Adrenal gland (tissue), 5 donors: ENCODE results near the gene IL4R.

Experiments
- POLR2A ChIP-seq, 2 donors: fragments of 450-650 bp; IDR thresholded peaks; one replicate each; pipeline ENCODE4 v1.6.1; 2017; ENCODE audit warnings: antibody characterized with exemption in 2 of 2, mild to moderate bottlenecking in 2 of 2, moderate library complexity in 1 of 2
- TF ChIP-seq, protein P1 (sequence below), 6 experiments: fragments of 450-650 bp in 4 of 6; fragments of 200-600 bp in 2 of 6; sonication (generic) in 1 of 6; IDR thresholded peaks; 1 replicate in 5 of 6; 2 replicates in 1 of 6; pipeline versions ENCODE4 v1.5.1 to v1.8.0; 2016 to 2021; ENCODE audit warnings: antibody characterized with exemption in 6 of 6, mild to moderate bottlenecking in 2 of 6, moderate library complexity in 1 of 6
- donor health status: DM: no; HTN: no; CAD: no.

DNA sequence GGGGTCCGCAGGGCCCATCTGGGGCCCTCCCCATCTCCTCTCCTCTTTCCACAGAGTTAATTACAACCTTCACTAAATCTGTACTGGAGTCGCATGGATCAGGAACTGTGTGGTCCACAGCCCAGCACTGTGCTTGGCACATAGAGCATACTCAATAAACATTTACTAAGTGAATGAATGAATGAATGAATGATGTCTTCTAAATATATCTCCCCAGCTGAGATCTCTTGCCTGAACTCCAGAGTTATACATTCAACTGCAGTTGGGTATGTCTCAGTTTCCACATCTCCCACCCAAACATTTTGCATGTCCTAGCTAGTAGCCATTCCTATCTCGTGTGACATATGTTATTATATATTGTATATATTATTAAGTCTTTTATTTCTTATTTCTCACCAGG, 59.5 kb downstream of the IL4R start:
- TF ChIP-seq, protein P1, sequence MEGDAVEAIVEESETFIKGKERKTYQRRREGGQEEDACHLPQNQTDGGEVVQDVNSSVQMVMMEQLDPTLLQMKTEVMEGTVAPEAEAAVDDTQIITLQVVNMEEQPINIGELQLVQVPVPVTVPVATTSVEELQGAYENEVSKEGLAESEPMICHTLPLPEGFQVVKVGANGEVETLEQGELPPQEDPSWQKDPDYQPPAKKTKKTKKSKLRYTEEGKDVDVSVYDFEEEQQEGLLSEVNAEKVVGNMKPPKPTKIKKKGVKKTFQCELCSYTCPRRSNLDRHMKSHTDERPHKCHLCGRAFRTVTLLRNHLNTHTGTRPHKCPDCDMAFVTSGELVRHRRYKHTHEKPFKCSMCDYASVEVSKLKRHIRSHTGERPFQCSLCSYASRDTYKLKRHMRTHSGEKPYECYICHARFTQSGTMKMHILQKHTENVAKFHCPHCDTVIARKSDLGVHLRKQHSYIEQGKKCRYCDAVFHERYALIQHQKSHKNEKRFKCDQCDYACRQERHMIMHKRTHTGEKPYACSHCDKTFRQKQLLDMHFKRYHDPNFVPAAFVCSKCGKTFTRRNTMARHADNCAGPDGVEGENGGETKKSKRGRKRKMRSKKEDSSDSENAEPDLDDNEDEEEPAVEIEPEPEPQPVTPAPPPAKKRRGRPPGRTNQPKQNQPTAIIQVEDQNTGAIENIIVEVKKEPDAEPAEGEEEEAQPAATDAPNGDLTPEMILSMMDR (IDR thresholded peaks at IDR 0.05): no peak
- no peak for TF ChIP-seq POLR2A (IDR thresholded peaks at IDR 0.05)
